Tibial nerve (tissue), 4 donors: ENCODE results near the gene TNFRSF19. TPM values are rescaled to one million over a fixed set of nuclear protein-coding genes. Genes with fewer than 3 reads are reported as not detected.
A peak's percentile ranks its signal among the peaks of the same experiment; 100 is the strongest.

ENCODE experiments used
- DNase-seq, 2 donors: peaks; one replicate each; pipeline ENCODE4 v3.0.0-alpha.2; 2019; ENCODE audit warnings: low spot score in 2 of 2
- H3K27ac ChIP-seq, 4 donors: fragments of 200-600 bp; sonication (generic) in 3 of 4; one replicate each; pipeline ENCODE4 v1.5.1; 2017 to 2019; ENCODE audit warnings: mild to moderate bottlenecking in 1 of 4
- H3K27me3 ChIP-seq, 2 donors: fragments of 200-600 bp; sonication (generic) in 1 of 2; one replicate each; pipeline versions ENCODE4 v1.5.1 to v1.6.0; 2017 to 2019
- H3K36me3 ChIP-seq, 3 donors: fragments of 200-600 bp; sonication (generic); one replicate each; pipeline ENCODE4 v1.5.1; 2018 to 2019
- H3K4me1 ChIP-seq, 4 donors: fragments of 200-600 bp; sonication (generic) in 3 of 4; one replicate each; pipeline ENCODE4 v1.5.1; 2017 to 2019
- H3K4me3 ChIP-seq, 4 donors: fragments of 200-600 bp; sonication (generic) in 3 of 4; one replicate each; pipeline ENCODE4 v1.5.1; 2017 to 2019; ENCODE audit warnings: mild to moderate bottlenecking in 1 of 4, moderate library complexity in 1 of 4
- H3K9me3 ChIP-seq, 4 donors: fragments of 200-600 bp; sonication (generic) in 3 of 4; one replicate each; pipeline ENCODE4 v1.5.1; 2017 to 2019
- EP300 ChIP-seq, 2 donors: sonication (generic); formaldehyde crosslinking; IDR thresholded peaks; one replicate each; pipeline ENCODE4 v1.6.1; 2017; ENCODE audit warnings: antibody characterized with exemption in 2 of 2, mild to moderate bottlenecking in 1 of 2
- POLR2A ChIP-seq, 2 donors: fragments of 450-650 bp; IDR thresholded peaks; one replicate each; pipeline ENCODE4 v1.6.1; 2017; ENCODE audit warnings: antibody characterized with exemption in 2 of 2, mild to moderate bottlenecking in 2 of 2, moderate library complexity in 2 of 2
- WGBS, 2 donors: methylation state at CpG; one replicate each; pipeline ENCODE4 v1.1.5; 2018; 5-methylcytosine and 5-hydroxymethylcytosine counted together
- total RNA-seq, 4 donors: library from RNA; depleted of rRNA; stranded (reverse); fragments of >200 nt; gene quantifications; one replicate each; pipeline ENCODE4 v1.1.0, GENCODE V29; 2016
- TF ChIP-seq, protein P1 (sequence below), 5 experiments: fragments of 200-600 bp in 3 of 5; fragments of 450-650 bp in 2 of 5; sonication (generic) in 3 of 5; IDR thresholded peaks; one replicate each; pipeline ENCODE4 v1.5.1; 2016 to 2019; ENCODE audit warnings: antibody characterized with exemption in 5 of 5, mild to moderate bottlenecking in 3 of 5, moderate library complexity in 2 of 5

Gene TNFRSF19
- total RNA-seq, 4 donors from 2014 or later, result 10.7 to 24.3 (median 20.3) TPM

DNA sequence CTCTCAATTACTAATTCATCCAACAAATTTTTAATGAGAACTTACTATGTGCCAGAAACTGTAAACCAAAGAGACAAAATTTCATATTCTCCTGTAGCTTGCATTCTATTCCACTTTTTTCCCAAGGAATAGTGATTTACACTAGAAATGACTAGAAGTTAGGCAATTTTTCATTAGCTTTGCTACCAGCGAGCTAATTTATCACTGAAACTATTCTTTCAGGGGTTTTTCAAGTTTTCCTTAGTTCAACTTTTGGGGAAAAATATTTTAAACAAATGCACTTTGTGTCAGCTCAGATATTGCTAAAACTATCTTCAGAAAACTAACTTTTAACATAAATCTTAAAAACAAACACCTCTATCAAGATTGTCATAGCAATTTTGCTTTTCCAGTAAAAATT, 5.4 kb downstream of the TNFRSF19 start:
- no peaks in the 10 kb centered on the region for H3K9me3 ChIP-seq
- peaks cover 0 to 25% (median 0%) of the 10 kb centered on the region in 4 donors for H3K4me1 ChIP-seq
- no peak overlapping the region for H3K27ac ChIP-seq
- no peak for TF ChIP-seq EP300 (IDR thresholded peaks at IDR 0.05)
- TF ChIP-seq, protein P1, sequence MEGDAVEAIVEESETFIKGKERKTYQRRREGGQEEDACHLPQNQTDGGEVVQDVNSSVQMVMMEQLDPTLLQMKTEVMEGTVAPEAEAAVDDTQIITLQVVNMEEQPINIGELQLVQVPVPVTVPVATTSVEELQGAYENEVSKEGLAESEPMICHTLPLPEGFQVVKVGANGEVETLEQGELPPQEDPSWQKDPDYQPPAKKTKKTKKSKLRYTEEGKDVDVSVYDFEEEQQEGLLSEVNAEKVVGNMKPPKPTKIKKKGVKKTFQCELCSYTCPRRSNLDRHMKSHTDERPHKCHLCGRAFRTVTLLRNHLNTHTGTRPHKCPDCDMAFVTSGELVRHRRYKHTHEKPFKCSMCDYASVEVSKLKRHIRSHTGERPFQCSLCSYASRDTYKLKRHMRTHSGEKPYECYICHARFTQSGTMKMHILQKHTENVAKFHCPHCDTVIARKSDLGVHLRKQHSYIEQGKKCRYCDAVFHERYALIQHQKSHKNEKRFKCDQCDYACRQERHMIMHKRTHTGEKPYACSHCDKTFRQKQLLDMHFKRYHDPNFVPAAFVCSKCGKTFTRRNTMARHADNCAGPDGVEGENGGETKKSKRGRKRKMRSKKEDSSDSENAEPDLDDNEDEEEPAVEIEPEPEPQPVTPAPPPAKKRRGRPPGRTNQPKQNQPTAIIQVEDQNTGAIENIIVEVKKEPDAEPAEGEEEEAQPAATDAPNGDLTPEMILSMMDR (IDR thresholded peaks at IDR 0.05), result no peak
- H3K27me3 ChIP-seq, result peaks cover 0 to 22% of the 10 kb centered on the region in 2 donors
- DNase-seq, result no peak
- H3K4me3 ChIP-seq, result no peak overlapping the region
- 68 to 75% methylated on average over 1 of the region's 1 CpG for WGBS, 2 donors
- H3K36me3 ChIP-seq, result no peaks in the 10 kb centered on the region

DNA sequence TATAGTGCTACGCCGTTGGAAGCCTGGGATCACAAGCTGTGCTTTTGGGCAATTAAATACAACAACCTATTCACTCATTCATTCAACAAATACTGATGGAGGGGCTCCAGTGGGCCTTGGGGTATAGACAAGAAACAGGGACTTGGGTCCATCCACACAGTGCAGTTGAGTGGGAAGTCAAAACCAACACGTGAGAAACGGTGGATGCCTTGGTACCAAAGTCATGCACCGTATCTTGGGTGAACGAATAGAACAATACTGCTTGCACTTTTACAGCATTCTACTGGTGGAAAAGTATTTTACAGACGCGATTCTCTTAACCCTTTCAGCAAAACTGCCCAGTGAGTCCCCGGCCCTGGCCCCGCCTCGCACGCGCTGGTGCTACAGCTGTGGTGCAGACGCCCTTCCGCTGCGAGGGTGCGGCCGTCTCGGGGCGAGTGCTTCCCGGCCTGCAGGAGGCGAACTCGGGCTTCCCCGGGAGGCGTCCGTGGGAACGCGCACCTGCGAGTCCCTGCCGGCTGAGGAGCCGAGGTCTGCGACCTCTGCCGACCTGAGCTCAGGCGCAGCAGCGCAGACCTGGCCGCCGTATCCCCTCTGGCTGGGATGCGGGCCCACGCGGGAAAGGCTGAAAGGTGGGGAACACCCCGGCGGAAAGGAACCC, 8.3 kb downstream of the TNFRSF19 start:
- Histone ChIP-seq H3K4me1 (peaks cover 0 to 30% (median 0%) of the 10 kb centered on the region in 4 donors), H3K36me3 (no peaks in the 10 kb centered on the region), H3K4me3 (peak overlapping the region; percentile 65 to 93 (median 82)), H3K27ac (peak overlapping the region; percentile 81 to 94 (median 85)), H3K9me3 (no peaks in the 10 kb centered on the region), H3K27me3 (peaks cover 0 to 6% of the 10 kb centered on the region in 2 donors)
- DNase-seq, result peak; percentile 52 to 64
- WGBS, 2 donors, result 8 to 11% methylated on average over 23 to 25 of the region's 42 CpGs
- TF ChIP-seq EP300 (IDR thresholded peaks at IDR 0.05), result no peak
- TF ChIP-seq, protein P1 (IDR thresholded peaks at IDR 0.05), result peak; percentile 47 to 88 (median 75)

DNA sequence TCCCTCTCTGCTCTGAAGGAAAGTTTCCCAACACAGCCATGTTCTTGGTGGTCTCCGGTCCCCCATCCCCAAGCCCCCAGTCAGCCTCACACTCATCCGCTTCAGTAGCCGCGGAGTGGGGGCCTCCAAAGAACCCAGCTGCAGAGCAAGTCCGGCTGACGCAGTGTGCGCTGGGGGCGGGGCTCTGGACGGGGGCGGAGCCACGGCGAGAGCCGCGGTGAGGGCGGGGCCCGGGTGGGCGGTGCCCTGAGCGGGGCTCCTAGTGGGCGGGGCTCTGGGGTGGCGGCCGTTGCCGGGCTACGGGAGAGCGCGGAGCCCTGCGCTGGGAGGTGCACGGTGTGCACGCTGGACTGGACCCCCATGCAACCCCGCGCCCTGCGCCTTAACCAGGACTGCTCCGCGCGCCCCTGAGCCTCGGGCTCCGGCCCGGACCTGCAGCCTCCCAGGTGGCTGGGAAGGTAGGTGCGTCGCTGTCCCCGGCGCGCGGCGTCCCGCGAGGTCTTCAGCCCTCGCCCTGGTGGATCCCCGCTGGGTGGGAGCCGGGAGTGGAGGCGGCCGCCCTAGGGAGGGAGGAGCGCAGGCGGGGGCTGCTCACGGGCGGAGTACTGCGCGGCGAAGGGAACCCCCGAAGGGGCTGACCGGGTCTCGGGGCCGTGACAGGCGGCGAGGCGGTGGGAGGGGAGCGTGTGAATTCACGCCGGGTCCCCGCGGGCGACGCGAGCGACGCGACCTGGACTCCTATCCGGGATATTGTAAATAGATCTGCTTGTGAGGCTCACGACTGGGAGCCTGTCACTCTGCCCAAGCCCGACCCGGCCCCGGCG, 9.1 kb downstream of the TNFRSF19 start:
- Histone ChIP-seq H3K27ac (peak overlapping the region; percentile 81 to 94 (median 85)), H3K4me1 (peaks cover 0 to 30% (median 0%) of the 10 kb centered on the region in 4 donors), H3K27me3 (no peaks in the 10 kb centered on the region), H3K4me3 (peak overlapping the region; percentile 65 to 93 (median 82)), H3K36me3 (no peaks in the 10 kb centered on the region), H3K9me3 (no peaks in the 10 kb centered on the region)
- WGBS, 2 donors, result 0% methylated on average over 8 to 15 of the region's 82 CpGs
- peak; percentile 86 to 90 for DNase-seq
- peak in 1 of 2 donors; percentile 90 for TF ChIP-seq EP300 (IDR thresholded peaks at IDR 0.05)
- TF ChIP-seq, protein P1 (IDR thresholded peaks at IDR 0.05), result peak in 1 of 5 experiments; percentile 56
- peak; percentile 42 to 79 for TF ChIP-seq POLR2A (IDR thresholded peaks at IDR 0.05)

DNA sequence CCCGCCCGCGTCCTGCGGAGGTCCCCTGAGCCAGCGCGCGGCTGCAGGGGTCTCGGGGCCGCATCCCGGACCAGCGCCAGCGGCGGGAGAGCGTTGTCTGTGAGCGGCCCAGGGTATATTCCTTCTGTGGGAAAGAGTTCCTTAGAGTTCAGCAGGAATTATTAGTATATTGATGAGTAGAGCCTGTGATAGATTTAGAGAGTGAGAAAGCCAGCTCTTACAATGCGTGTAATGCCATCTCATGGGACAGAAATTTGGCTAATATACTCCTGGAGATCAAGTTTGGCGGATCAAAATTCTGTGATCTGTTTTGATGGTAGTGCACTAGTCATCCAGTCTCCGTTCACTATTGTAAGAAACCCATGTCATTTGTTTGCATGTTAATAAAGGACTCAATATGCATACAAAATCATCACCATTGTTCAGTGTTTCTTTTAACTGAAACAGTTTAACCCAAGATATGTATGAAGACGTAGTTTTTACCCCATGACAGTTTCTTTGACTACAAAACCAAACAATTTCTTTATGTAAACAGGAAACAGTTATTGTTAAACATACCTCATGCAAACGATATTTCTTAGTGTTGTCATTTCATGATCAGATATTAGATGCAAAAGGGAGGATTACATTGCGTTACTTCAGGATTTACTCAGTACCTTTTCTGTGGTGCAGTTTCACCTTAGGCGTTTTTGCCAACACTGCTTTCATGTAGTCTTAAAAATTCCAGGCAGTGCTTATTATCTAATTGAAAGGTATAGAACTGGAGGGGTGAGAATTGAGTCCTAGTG, 9.9 kb downstream of the TNFRSF19 start:
- Histone ChIP-seq H3K36me3 (no peaks in the 10 kb centered on the region), H3K27me3 (no peaks in the 10 kb centered on the region), H3K4me3 (peak overlapping the region; percentile 65 to 93 (median 82)), H3K9me3 (no peaks in the 10 kb centered on the region), H3K27ac (peak overlapping the region in 3 of 4 donors; percentile 80 to 94 (median 81)), H3K4me1 (peaks cover 0 to 30% (median 0%) of the 10 kb centered on the region in 4 donors)
- 8 to 9% methylated on average over 22 of the region's 22 CpGs for WGBS, 2 donors
- DNase-seq, result no peak
- TF ChIP-seq EP300 (IDR thresholded peaks at IDR 0.05) (no peak), POLR2A (IDR thresholded peaks at IDR 0.05) (no peak)
- TF ChIP-seq, protein P1 (IDR thresholded peaks at IDR 0.05), result no peak
